Neural cell (in vitro differentiated cells): ENCODE results near the gene VPS13C. TPM values are rescaled to one million over a fixed set of nuclear protein-coding genes. Genes with fewer than 3 reads are reported as not detected.

Experiments used
- H2AFZ ChIP-seq: fragments of 200-600, 300-800 bp; sonication (generic), shearing (Covaris generic); 2 replicates; pipeline ENCODE4 v1.6.0; 2014; ENCODE audit warnings: low read depth, mild to moderate bottlenecking, antibody characterized with exemption, low read length, moderate library complexity
- H3F3A ChIP-seq: fragments of 200-600 bp; shearing (Covaris generic); 2 replicates; pipeline ENCODE4 v1.6.1; 2016; ENCODE audit warnings: mild to moderate bottlenecking, moderate library complexity, mixed read lengths, antibody characterized with exemption, low read length; ENCODE audit not compliant: insufficient read depth, poor library complexity, severe bottlenecking
- H3K27ac ChIP-seq: fragments of 200-600, 300-800 bp; sonication (generic), shearing (Covaris generic); 2 replicates; pipeline ENCODE4 v1.5.1; 2014; ENCODE audit warnings: mild to moderate bottlenecking, low read length, moderate library complexity
- H3K27me3 ChIP-seq: fragments of 300-800, 200-600 bp; sonication (generic), shearing (Covaris generic); 2 replicates; pipeline ENCODE4 v1.6.0; 2014; ENCODE audit warnings: mild to moderate bottlenecking, low read depth, low read length, moderate library complexity; ENCODE audit not compliant: insufficient read depth
- H3K36me3 ChIP-seq: fragments of 300-800, 200-600 bp; sonication (generic), shearing (Covaris generic); 2 replicates; pipeline ENCODE4 v1.5.1; 2014; ENCODE audit warnings: mild to moderate bottlenecking, antibody characterized with exemption, low read length, moderate library complexity; ENCODE audit not compliant: insufficient read depth
- H3K4me2 ChIP-seq: fragments of 300-800, 200-600 bp; sonication (generic), shearing (Covaris generic); 2 replicates; pipeline ENCODE4 v1.6.0; 2014; ENCODE audit warnings: mild to moderate bottlenecking, low read length
- H3K4me3 ChIP-seq: fragments of 300-800, 200-600 bp; sonication (generic), shearing (Covaris generic); 2 replicates; pipeline ENCODE4 v1.5.1; 2014; ENCODE audit warnings: mild to moderate bottlenecking, low read length, moderate library complexity
- H3K79me2 ChIP-seq: fragments of 200-600 bp; shearing (Covaris generic); replicated peaks from 2 replicates; pipeline ENCODE4 v1.6.0; 2014; ENCODE audit warnings: mild to moderate bottlenecking, low read length, moderate library complexity; ENCODE audit not compliant: insufficient read depth
- H3K9ac ChIP-seq: fragments of 300-800, 200-600 bp; sonication (generic), shearing (Covaris generic); 2 replicates; pipeline ENCODE4 v1.6.1; 2016; ENCODE audit warnings: mild to moderate bottlenecking, low read length, mixed read lengths
- H3K9me2 ChIP-seq: fragments of 200-600 bp; shearing (Covaris generic); 2 replicates; pipeline ENCODE4 v1.6.1; 2016; ENCODE audit warnings: mild to moderate bottlenecking, low read length, mixed read lengths; ENCODE audit not compliant: insufficient read depth
- H3K9me3 ChIP-seq: fragments of 200-600, 300-800 bp; sonication (generic), shearing (Covaris generic); 2 replicates; pipeline ENCODE4 v1.6.1; 2016; ENCODE audit warnings: mild to moderate bottlenecking, mixed run types, low read length, moderate library complexity, mixed read lengths
- H4K20me1 ChIP-seq: fragments of 200-600 bp; shearing (Covaris generic); 2 replicates; pipeline ENCODE4 v1.6.1; 2016; ENCODE audit warnings: mild to moderate bottlenecking, mixed run types; ENCODE audit not compliant: insufficient read depth
- EP300 ChIP-seq: fragments of 450-650 bp; conservative IDR thresholded peaks from 2 replicates; pipeline ENCODE4 v1.6.1; 2014; ENCODE audit warnings: antibody characterized with exemption, mild to moderate bottlenecking, moderate library complexity; ENCODE audit not compliant: poor library complexity, severe bottlenecking
- EZH2 ChIP-seq: fragments of 200-600, 300-800 bp; shearing (Covaris generic), sonication (generic); IDR thresholded peaks from 2 replicates; pipeline ENCODE4 v1.6.1; 2014; ENCODE audit warnings: antibody characterized with exemption, low read length, borderline replicate concordance, mild to moderate bottlenecking; ENCODE audit not compliant: insufficient read depth, poor library complexity, severe bottlenecking
- MXI1 ChIP-seq: fragments of 450-650 bp; conservative IDR thresholded peaks from 2 replicates; pipeline ENCODE4 v1.6.1; 2014; ENCODE audit warnings: antibody characterized with exemption, mild to moderate bottlenecking; ENCODE audit not compliant: poor library complexity, severe bottlenecking
- POLR2AphosphoS5 ChIP-seq: IDR thresholded peaks from 2 replicates; pipeline ENCODE4 v1.6.1; 2012
- RAD21 ChIP-seq: fragments of 450-650 bp; conservative IDR thresholded peaks from 2 replicates; pipeline ENCODE4 v1.6.1; 2014; ENCODE audit warnings: antibody characterized with exemption, mild to moderate bottlenecking, moderate library complexity
- SMC3 ChIP-seq: fragments of 450-650 bp; conservative IDR thresholded peaks from 2 replicates; pipeline ENCODE4 v1.6.1; 2014; ENCODE audit warnings: antibody characterized with exemption, mild to moderate bottlenecking, moderate library complexity; ENCODE audit not compliant: poor library complexity
- TAF1 ChIP-seq: IDR thresholded peaks from 2 replicates; pipeline ENCODE4 v1.6.1; 2012; ENCODE audit warnings: low read depth
- polyA plus RNA-seq: library from polyadenylated mRNA; depleted of rRNA; stranded (reverse); fragments of >200 nt; gene quantifications from 2 replicates; pipeline ENCODE4 v1.2.3, GENCODE V29; 2014
- TF ChIP-seq, protein P1 (sequence below): IDR thresholded peaks from 2 replicates; pipeline ENCODE4 v1.6.1; 2012; ENCODE audit warnings: borderline replicate concordance
- TF ChIP-seq, protein P2 (sequence below): fragments of 450-650 bp; IDR thresholded peaks from 2 replicates; pipeline ENCODE4 v1.5.1; 2014; ENCODE audit warnings: antibody characterized with exemption, mild to moderate bottlenecking, moderate library complexity; ENCODE audit not compliant: poor library complexity, severe bottlenecking

Gene VPS13C
- polyA plus RNA-seq, 1 donor from 2014 or later, result 92.6 TPM

DNA sequence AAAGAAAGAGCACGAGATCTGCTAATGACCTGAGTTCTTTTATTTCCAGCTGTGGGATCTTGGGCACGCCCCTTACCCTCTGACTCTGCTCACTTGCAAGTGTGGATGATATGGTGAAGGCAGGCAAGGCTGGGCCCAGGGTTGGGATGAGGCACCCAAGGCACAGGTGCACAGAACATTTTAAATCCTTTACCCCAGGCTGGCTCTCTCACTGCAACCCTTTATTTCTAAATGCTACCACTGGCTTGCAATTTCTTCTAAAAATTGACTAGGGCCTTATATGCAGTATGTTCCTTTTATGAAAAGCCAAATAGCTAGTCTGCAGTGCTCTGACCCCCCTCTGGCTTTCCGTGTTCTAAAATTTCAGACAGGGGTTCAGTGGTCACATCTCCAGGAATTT, 237.7 kb downstream of the VPS13C start:
- H3F3A ChIP-seq, result no peaks in the 10 kb centered on the region
- H2AFZ ChIP-seq, result no peak overlapping the region
- no peaks in the 10 kb centered on the region for H3K79me2 ChIP-seq
- no peaks in the 10 kb centered on the region for H3K27me3 ChIP-seq
- TF ChIP-seq POLR2AphosphoS5 (no peak), MXI1 (no peak), RAD21 (no peak), EP300 (no peak)
- TF ChIP-seq, protein P1, sequence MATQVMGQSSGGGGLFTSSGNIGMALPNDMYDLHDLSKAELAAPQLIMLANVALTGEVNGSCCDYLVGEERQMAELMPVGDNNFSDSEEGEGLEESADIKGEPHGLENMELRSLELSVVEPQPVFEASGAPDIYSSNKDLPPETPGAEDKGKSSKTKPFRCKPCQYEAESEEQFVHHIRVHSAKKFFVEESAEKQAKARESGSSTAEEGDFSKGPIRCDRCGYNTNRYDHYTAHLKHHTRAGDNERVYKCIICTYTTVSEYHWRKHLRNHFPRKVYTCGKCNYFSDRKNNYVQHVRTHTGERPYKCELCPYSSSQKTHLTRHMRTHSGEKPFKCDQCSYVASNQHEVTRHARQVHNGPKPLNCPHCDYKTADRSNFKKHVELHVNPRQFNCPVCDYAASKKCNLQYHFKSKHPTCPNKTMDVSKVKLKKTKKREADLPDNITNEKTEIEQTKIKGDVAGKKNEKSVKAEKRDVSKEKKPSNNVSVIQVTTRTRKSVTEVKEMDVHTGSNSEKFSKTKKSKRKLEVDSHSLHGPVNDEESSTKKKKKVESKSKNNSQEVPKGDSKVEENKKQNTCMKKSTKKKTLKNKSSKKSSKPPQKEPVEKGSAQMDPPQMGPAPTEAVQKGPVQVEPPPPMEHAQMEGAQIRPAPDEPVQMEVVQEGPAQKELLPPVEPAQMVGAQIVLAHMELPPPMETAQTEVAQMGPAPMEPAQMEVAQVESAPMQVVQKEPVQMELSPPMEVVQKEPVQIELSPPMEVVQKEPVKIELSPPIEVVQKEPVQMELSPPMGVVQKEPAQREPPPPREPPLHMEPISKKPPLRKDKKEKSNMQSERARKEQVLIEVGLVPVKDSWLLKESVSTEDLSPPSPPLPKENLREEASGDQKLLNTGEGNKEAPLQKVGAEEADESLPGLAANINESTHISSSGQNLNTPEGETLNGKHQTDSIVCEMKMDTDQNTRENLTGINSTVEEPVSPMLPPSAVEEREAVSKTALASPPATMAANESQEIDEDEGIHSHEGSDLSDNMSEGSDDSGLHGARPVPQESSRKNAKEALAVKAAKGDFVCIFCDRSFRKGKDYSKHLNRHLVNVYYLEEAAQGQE, result no peak
- TF ChIP-seq, protein P2, sequence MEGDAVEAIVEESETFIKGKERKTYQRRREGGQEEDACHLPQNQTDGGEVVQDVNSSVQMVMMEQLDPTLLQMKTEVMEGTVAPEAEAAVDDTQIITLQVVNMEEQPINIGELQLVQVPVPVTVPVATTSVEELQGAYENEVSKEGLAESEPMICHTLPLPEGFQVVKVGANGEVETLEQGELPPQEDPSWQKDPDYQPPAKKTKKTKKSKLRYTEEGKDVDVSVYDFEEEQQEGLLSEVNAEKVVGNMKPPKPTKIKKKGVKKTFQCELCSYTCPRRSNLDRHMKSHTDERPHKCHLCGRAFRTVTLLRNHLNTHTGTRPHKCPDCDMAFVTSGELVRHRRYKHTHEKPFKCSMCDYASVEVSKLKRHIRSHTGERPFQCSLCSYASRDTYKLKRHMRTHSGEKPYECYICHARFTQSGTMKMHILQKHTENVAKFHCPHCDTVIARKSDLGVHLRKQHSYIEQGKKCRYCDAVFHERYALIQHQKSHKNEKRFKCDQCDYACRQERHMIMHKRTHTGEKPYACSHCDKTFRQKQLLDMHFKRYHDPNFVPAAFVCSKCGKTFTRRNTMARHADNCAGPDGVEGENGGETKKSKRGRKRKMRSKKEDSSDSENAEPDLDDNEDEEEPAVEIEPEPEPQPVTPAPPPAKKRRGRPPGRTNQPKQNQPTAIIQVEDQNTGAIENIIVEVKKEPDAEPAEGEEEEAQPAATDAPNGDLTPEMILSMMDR, result no peak
- no peak overlapping the region for H3K4me3 ChIP-seq
- no peak overlapping the region for H3K9ac ChIP-seq
- H3K9me2 ChIP-seq, result no peaks in the 10 kb centered on the region
- no peaks in the 10 kb centered on the region for H3K36me3 ChIP-seq
- no peak overlapping the region for H3K27ac ChIP-seq
- no peaks in the 10 kb centered on the region for H4K20me1 ChIP-seq
- no peak overlapping the region for H3K4me2 ChIP-seq
- H3K9me3 ChIP-seq, result no peaks in the 10 kb centered on the region

DNA sequence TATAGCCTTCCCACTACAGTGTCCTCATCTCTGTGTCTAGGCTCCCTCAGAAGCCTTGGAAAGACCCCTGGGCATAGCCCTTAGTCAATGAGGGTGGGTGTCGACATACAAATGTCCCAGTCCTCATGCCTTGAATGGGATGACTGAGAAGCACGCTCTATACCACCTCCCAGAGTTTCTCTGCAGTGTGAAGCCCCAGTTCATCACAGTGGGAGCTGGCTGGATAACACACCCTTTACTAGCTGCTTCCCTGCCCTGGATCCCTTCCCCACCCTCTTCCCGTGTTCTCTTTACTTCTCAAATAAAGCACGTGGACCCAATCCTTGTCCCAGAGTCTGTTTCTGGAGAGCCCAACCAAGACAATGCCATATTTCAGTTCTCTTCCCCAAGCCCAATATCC, 239.3 kb downstream of the VPS13C start:
- Histone ChIP-seq H3K9ac (no peak overlapping the region), H3F3A (no peaks in the 10 kb centered on the region), H3K27me3 (no peaks in the 10 kb centered on the region), H3K36me3 (no peaks in the 10 kb centered on the region), H3K79me2 (no peaks in the 10 kb centered on the region), H3K4me3 (no peak overlapping the region), H3K9me3 (no peaks in the 10 kb centered on the region), H2AFZ (no peak overlapping the region), H3K4me2 (no peak overlapping the region), H4K20me1 (no peaks in the 10 kb centered on the region), H3K27ac (no peak overlapping the region), H3K9me2 (no peaks in the 10 kb centered on the region)
- TF ChIP-seq, protein P2, result no peak
- TF ChIP-seq EP300, result no peak
- no peak for TF ChIP-seq MXI1
- no peak for TF ChIP-seq POLR2AphosphoS5
- no peak for TF ChIP-seq RAD21
- TF ChIP-seq SMC3, result no peak
- TF ChIP-seq, protein P1, result no peak
- TF ChIP-seq EZH2, result no peak
- no peak for TF ChIP-seq TAF1
